H1 (cell line): ENCODE results near the gene RASL11B.

Experiments used
- CBX5 ChIP-seq: fragments of 300-800, 300-1000 bp; sonication (generic); IDR thresholded peaks from 2 replicates; pipeline ENCODE4 v1.7.1; 2016; ENCODE audit warnings: antibody characterized with exemption, low read length, low read depth
- CREB1 ChIP-seq: IDR thresholded peaks from 2 replicates; pipeline ENCODE4 v1.6.1; 2012; ENCODE audit warnings: inconsistent platforms
- CTCF ChIP-seq, 3 experiments: IDR thresholded peaks; 1 replicate in 2 of 3; 2 replicates in 1 of 3; pipeline versions ENCODE4 v1.5.1 to v1.6.1; 2011; ENCODE audit warnings: low read length in 3 of 3, mild to moderate bottlenecking in 3 of 3, inconsistent platforms in 2 of 3, low read depth in 1 of 3, moderate library complexity in 1 of 3; ENCODE audit not compliant: insufficient read depth in 1 of 3; ENCODE audit errors: control extremely low read depth in 1 of 3
- E2F6 ChIP-seq: IDR thresholded peaks from 2 replicates; pipeline ENCODE4 v1.6.1; 2012; ENCODE audit warnings: inconsistent platforms
- EGR1 ChIP-seq: IDR thresholded peaks from 2 replicates; pipeline ENCODE4 v1.6.1; 2011; ENCODE audit warnings: low read depth, low read length, borderline replicate concordance
- EP300 ChIP-seq, 2 experiments: IDR thresholded peaks; 1 replicate in 1 of 2; 2 replicates in 1 of 2; pipeline ENCODE4 v1.6.1; 2011 to 2012; ENCODE audit warnings: low read depth in 2 of 2, low read length in 2 of 2, mild to moderate bottlenecking in 2 of 2, borderline replicate concordance in 1 of 2, inconsistent platforms in 1 of 2, moderate library complexity in 1 of 2
- NRF1 ChIP-seq: IDR thresholded peaks from 2 replicates; pipeline ENCODE4 v1.6.1; 2011; ENCODE audit warnings: mild to moderate bottlenecking, low read depth, low read length, improper control_type of control experiment
- RAD21 ChIP-seq, 2 experiments: IDR thresholded peaks in 1 of 2; conservative IDR thresholded peaks in 1 of 2; 2 replicates each; pipeline ENCODE4 v1.6.1; 2011; ENCODE audit warnings: low read depth in 2 of 2, low read length in 2 of 2, improper control_type of control experiment in 1 of 2, inconsistent platforms in 1 of 2, mild to moderate bottlenecking in 1 of 2, moderate library complexity in 1 of 2
- SIRT6 ChIP-seq: IDR thresholded peaks from one replicate; pipeline ENCODE4 v1.7.1; 2012; ENCODE audit warnings: low read length, inconsistent platforms
- SP2 ChIP-seq: IDR thresholded peaks from 2 replicates; pipeline ENCODE4 v1.6.1; 2012; ENCODE audit warnings: mild to moderate bottlenecking, low read length, inconsistent platforms
- SP4 ChIP-seq: IDR thresholded peaks from 2 replicates; pipeline ENCODE4 v1.6.1; 2012; ENCODE audit warnings: low read length, inconsistent platforms
- TBP ChIP-seq: IDR thresholded peaks from 2 replicates; pipeline ENCODE4 v1.6.1; 2011; ENCODE audit warnings: low read depth, low read length, improper control_type of control experiment
- TCF12 ChIP-seq: IDR thresholded peaks from 2 replicates; pipeline ENCODE4 v1.6.1; 2011; ENCODE audit warnings: low read depth, mild to moderate bottlenecking, low read length
- YY1 ChIP-seq: IDR thresholded peaks from 2 replicates; pipeline ENCODE4 v1.6.1; 2011; ENCODE audit warnings: low read depth, mild to moderate bottlenecking, low read length

- TF ChIP-seq TCF12 (no peak), CBX5 (no peak), RAD21 (IDR thresholded peaks at IDR 0.05 in 1 of 2, conservative IDR thresholded peaks at IDR 0.05 in 1 of 2; ENCODE audit: low read depth in 2 of 2, low read length in 2 of 2) (no peak), SP4 (no peak), CTCF (IDR thresholded peaks at IDR 0.05; ENCODE audit: control extremely low read depth in 1 of 3, insufficient read depth in 1 of 3, low read depth in 1 of 3, low read length in 3 of 3) (no peak), SP2 (no peak), E2F6 (no peak), EGR1 (no peak), CREB1 (no peak), YY1 (no peak), SIRT6 (no peak), NRF1 (no peak), EP300 (IDR thresholded peaks at IDR 0.05; ENCODE audit: borderline replicate concordance in 1 of 2, low read depth in 2 of 2, low read length in 2 of 2) (no peak), TBP (no peak)
Measured at GRCh38 chr4:52914051-52914605, 52.0 kb downstream of the RASL11B start.
